ENCODE measurements around the gene KNG1.

GRCh38 chr3:186682812-186683211, 34.3 kb upstream of the KNG1 start:
- TF ChIP-seq BHLHE40 (IDR thresholded peaks at IDR 0.05; ENCODE audit: borderline replicate concordance) (no peak), FOXA1 (IDR thresholded peaks at IDR 0.05) (no peak), HDGF (IDR thresholded peaks at IDR 0.05; ENCODE audit: borderline replicate concordance) (no peak), NFRKB (IDR thresholded peaks at IDR 0.05) (no peak), ELF4 (IDR thresholded peaks at IDR 0.05) (no peak), TARDBP (IDR thresholded peaks at IDR 0.05) (no peak), LEF1 (IDR thresholded peaks at IDR 0.05; ENCODE audit: borderline replicate concordance) (no peak), SP1 (IDR thresholded peaks at IDR 0.05) (no peak), L3MBTL2 (conservative IDR thresholded peaks at IDR 0.05) (no peak), FOXM1 (IDR thresholded peaks at IDR 0.05; ENCODE audit: borderline replicate concordance) (no peak)
